PC-9 (cell line): ENCODE results near the gene MELTF. TPM values are rescaled to one million over a fixed set of nuclear protein-coding genes. Genes with fewer than 3 reads are reported as not detected.

ENCODE experiments used
- BruUV-seq: library from RNA; stranded (reverse); fragments of 400-500 nt; replicated peaks from 2 replicates; lab custom pipeline; 2021; lab: Mats Ljungman, UMichigan
- CTCF ChIA-PET: fragments of 300-600 bp; sonication (Branson Sonifier 250); formaldehyde crosslinking; loops from one replicate; lab custom pipeline; 2022; ENCODE audit warnings: antibody characterized with exemption; lab: Charles Lee
- POLR2A ChIA-PET: fragments of 300-600 bp; sonication (Branson Sonifier 250); formaldehyde crosslinking; loops from one replicate; lab custom pipeline; 2022; ENCODE audit warnings: antibody characterized with exemption; ENCODE audit not compliant: unreplicated experiment; lab: Charles Lee
- DNase-seq, 2 experiments: peaks; one replicate each; pipeline versions ENCODE4 v3.0.0 to v3.0.0-alpha.2; 2015 to 2022; ENCODE audit warnings: mixed read lengths in 1 of 2
- H2AFZ ChIP-seq: fragments of 200-600 bp; sonication (generic); 2 replicates; pipeline ENCODE4 v1.8.1; 2017; ENCODE audit warnings: antibody characterized with exemption
- H3F3A ChIP-seq: fragments of 200-600 bp; sonication (generic); 2 replicates; pipeline ENCODE4 v1.8.1; 2017; ENCODE audit warnings: antibody characterized with exemption, mild to moderate bottlenecking, low read depth; ENCODE audit not compliant: insufficient read depth
- H3K27ac ChIP-seq: fragments of 200-600 bp; sonication (generic); 2 replicates; pipeline ENCODE4 v1.6.1; 2016; ENCODE audit warnings: mixed run types
- H3K27me3 ChIP-seq: fragments of 200-600 bp; sonication (generic); 2 replicates; pipeline ENCODE4 v1.6.1; 2016; ENCODE audit warnings: low read depth, mixed run types; ENCODE audit not compliant: insufficient read depth
- H3K36me3 ChIP-seq: fragments of 200-600 bp; sonication (generic); 2 replicates; pipeline ENCODE4 v1.6.1; 2016; ENCODE audit warnings: low read depth, mixed run types
- H3K4me1 ChIP-seq: fragments of 200-600 bp; sonication (generic); replicated peaks from 2 replicates; pipeline ENCODE4 v1.6.1; 2016; ENCODE audit warnings: mixed run types; ENCODE audit not compliant: insufficient read depth
- H3K4me2 ChIP-seq: fragments of 200-600 bp; sonication (generic); 2 replicates; pipeline ENCODE4 v1.6.1; 2017; ENCODE audit warnings: mixed run types
- H3K4me3 ChIP-seq: fragments of 200-600 bp; sonication (generic); 2 replicates; pipeline ENCODE4 v1.6.1; 2016; ENCODE audit warnings: mixed run types
- H3K79me2 ChIP-seq: fragments of 200-600 bp; sonication (generic); 2 replicates; pipeline ENCODE4 v1.6.1; 2017; ENCODE audit warnings: low read depth, mixed run types
- H3K9me2 ChIP-seq: fragments of 200-600 bp; sonication (generic); 2 replicates; pipeline ENCODE4 v1.8.1; 2017; ENCODE audit warnings: mild to moderate bottlenecking; ENCODE audit not compliant: insufficient read depth
- H3K9me3 ChIP-seq: fragments of 200-600 bp; sonication (generic); 2 replicates; pipeline ENCODE4 v1.8.1; 2016; ENCODE audit warnings: low read depth; ENCODE audit not compliant: insufficient read depth
- H4K20me1 ChIP-seq: fragments of 200-600 bp; sonication (generic); 2 replicates; pipeline ENCODE4 v1.8.1; 2017; ENCODE audit not compliant: insufficient read depth
- EZH2 ChIP-seq: fragments of 200-600 bp; sonication (generic); IDR thresholded peaks from 2 replicates; pipeline ENCODE4 v1.8.0; 2017; ENCODE audit warnings: antibody characterized with exemption, low read depth
- intact Hi-C: fragments of 100-400 bp; cut with micrococcal nuclease; formaldehyde crosslinking; loops from one replicate; pipeline ENCODE4 v1.10.0; 2022; ENCODE audit not compliant: unreplicated experiment
- total RNA-seq: library from RNA; stranded (reverse); gene quantifications from 2 replicates; pipeline ENCODE4 v1.2.3, GENCODE V29; 2021
- TF ChIP-seq, protein P1 (sequence below): fragments of 200-600 bp; sonication (generic); conservative IDR thresholded peaks from 2 replicates; pipeline ENCODE4 v1.6.1; 2017; ENCODE audit warnings: mixed run types, antibody characterized with exemption, mild to moderate bottlenecking, moderate library complexity

MELTF gene
- total RNA-seq, 1 experiment from 2014 or later = 154 TPM

- no peak overlapping the region for H3K4me3 ChIP-seq
- BruUV-seq = no TSS peak
- CTCF ChIA-PET = interaction anchor here (0.7 kb wide), 1 partner anchor 407 kb away, joined by 6 read pairs; no protein-coding TSS in a partner anchor
- H3K27ac ChIP-seq = no peak overlapping the region
- intact Hi-C loops = no loop called here
- no peaks in the 10 kb centered on the region for H3K4me1 ChIP-seq
- H4K20me1 ChIP-seq = no peaks in the 10 kb centered on the region
- no peak overlapping the region for H2AFZ ChIP-seq
- H3K79me2 ChIP-seq = no peaks in the 10 kb centered on the region
- TF ChIP-seq, protein P1, sequence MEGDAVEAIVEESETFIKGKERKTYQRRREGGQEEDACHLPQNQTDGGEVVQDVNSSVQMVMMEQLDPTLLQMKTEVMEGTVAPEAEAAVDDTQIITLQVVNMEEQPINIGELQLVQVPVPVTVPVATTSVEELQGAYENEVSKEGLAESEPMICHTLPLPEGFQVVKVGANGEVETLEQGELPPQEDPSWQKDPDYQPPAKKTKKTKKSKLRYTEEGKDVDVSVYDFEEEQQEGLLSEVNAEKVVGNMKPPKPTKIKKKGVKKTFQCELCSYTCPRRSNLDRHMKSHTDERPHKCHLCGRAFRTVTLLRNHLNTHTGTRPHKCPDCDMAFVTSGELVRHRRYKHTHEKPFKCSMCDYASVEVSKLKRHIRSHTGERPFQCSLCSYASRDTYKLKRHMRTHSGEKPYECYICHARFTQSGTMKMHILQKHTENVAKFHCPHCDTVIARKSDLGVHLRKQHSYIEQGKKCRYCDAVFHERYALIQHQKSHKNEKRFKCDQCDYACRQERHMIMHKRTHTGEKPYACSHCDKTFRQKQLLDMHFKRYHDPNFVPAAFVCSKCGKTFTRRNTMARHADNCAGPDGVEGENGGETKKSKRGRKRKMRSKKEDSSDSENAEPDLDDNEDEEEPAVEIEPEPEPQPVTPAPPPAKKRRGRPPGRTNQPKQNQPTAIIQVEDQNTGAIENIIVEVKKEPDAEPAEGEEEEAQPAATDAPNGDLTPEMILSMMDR = no peak
- TF ChIP-seq EZH2 = no peak
- DNase-seq = no peak
- H3K36me3 ChIP-seq = no peaks in the 10 kb centered on the region
- H3F3A ChIP-seq = 0 out of 2 replicates have a peak, but pooled peaks cover 5% of the 10 kb centered on the region
- peaks cover 16% of the 10 kb centered on the region for H3K27me3 ChIP-seq
- H3K4me2 ChIP-seq = no peak overlapping the region
- H3K9me3 ChIP-seq = no peaks in the 10 kb centered on the region
- POLR2A ChIA-PET = no interaction called here
- H3K9me2 ChIP-seq = no peaks in the 10 kb centered on the region
Observed at GRCh38 chr3:196974661-196975060, 55.0 kb downstream of the MELTF start.

DNA sequence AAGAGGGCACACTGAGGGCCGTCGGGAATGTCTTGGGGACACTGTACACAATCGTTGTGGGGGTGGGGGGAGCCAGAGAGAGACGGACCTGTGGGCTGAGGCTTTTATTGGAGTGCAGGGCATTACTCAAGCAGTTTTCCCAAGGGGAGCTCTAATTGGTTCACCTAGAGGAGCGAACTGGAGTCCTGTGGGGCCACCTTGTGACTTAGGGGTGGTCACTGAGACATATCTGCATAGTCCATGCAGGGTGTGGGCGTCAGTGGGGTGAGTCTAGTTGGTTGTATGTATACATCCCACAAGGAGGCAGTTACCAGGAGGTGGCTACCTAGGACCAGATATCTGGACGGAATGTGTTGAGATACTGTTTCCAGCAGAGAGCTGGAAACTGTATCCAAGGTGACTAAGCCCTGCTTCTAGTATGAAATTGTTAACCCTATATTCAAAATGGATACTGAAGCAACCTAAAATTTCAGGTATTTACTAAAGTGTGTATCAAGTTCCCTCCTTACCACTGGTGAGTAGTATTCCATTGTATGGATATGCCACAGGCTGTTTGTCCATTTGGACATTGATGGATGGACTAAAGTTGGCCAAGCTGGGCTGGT, 58.4 kb downstream of the MELTF start:
- no TSS peak for BruUV-seq
- POLR2A ChIA-PET = no interaction called here
- no peak overlapping the region for H3K4me2 ChIP-seq

GRCh38 chr3:196970547-196971093, 59.0 kb downstream of the MELTF start:
- CTCF ChIA-PET = interaction anchor here (1.3 kb wide), 1 partner anchor 361 kb away, joined by 7 read pairs; no protein-coding TSS in a partner anchor
- H3F3A ChIP-seq = 0 out of 2 replicates have a peak, but pooled peaks cover 5% of the 10 kb centered on the region
- H3K9me3 ChIP-seq = no peaks in the 10 kb centered on the region
- no peak for DNase-seq
- H4K20me1 ChIP-seq = no peaks in the 10 kb centered on the region
- H2AFZ ChIP-seq = no peak overlapping the region
- no peaks in the 10 kb centered on the region for H3K36me3 ChIP-seq
- intact Hi-C loops = loop anchor here (1.0 kb wide), 3 partner anchors 132 to 434 kb away; no protein-coding TSS in a partner anchor
- peaks cover 22% of the 10 kb centered on the region for H3K27me3 ChIP-seq
- H3K4me1 ChIP-seq = no peaks in the 10 kb centered on the region
- H3K4me2 ChIP-seq = no peak overlapping the region
- no peaks in the 10 kb centered on the region for H3K79me2 ChIP-seq
- TF ChIP-seq EZH2 = no peak
- TF ChIP-seq, protein P1 = no peak
- no peak overlapping the region for H3K27ac ChIP-seq
- no peak overlapping the region for H3K4me3 ChIP-seq
- POLR2A ChIA-PET = no interaction called here
- no peaks in the 10 kb centered on the region for H3K9me2 ChIP-seq
- BruUV-seq = no TSS peak

More for the DNA sequence above, 58.4 kb downstream of the MELTF start:
- TF ChIP-seq, protein P1 = peak; percentile 12; the same call in 1 of the 2 replicates
- no peak for TF ChIP-seq EZH2
- peak; percentile 30 to 64 for DNase-seq
- Histone ChIP-seq H2AFZ (no peak overlapping the region), H3K27me3 (peaks cover 22% of the 10 kb centered on the region), H3K4me1 (no peaks in the 10 kb centered on the region), H3K36me3 (no peaks in the 10 kb centered on the region), H3F3A (0 out of 2 replicates have a peak, but pooled peaks cover 5% of the 10 kb centered on the region), H3K9me3 (no peaks in the 10 kb centered on the region), H4K20me1 (no peaks in the 10 kb centered on the region), H3K79me2 (no peaks in the 10 kb centered on the region), H3K27ac (no peak overlapping the region), H3K9me2 (no peaks in the 10 kb centered on the region), H3K4me3 (no peak overlapping the region)
- CTCF ChIA-PET = interaction anchor here (0.7 kb wide), 1 partner anchor 19 kb away, joined by 3 read pairs; no protein-coding TSS in a partner anchor
- intact Hi-C loops = loop anchor here (1.0 kb wide), 2 partner anchors 133 to 435 kb away; no protein-coding TSS in a partner anchor
